HG03520 (cell line): Measurements from ENCODE around the gene ITGA3.

Experiments used
- ATAC-seq: cut with Tn5 transposase; IDR thresholded peaks from one replicate; pipeline ENCODE4 v1.9.1; 2021; ENCODE audit warnings: mild to moderate bottlenecking, moderate library complexity; ENCODE audit not compliant: unreplicated experiment

Gene ITGA3

DNA sequence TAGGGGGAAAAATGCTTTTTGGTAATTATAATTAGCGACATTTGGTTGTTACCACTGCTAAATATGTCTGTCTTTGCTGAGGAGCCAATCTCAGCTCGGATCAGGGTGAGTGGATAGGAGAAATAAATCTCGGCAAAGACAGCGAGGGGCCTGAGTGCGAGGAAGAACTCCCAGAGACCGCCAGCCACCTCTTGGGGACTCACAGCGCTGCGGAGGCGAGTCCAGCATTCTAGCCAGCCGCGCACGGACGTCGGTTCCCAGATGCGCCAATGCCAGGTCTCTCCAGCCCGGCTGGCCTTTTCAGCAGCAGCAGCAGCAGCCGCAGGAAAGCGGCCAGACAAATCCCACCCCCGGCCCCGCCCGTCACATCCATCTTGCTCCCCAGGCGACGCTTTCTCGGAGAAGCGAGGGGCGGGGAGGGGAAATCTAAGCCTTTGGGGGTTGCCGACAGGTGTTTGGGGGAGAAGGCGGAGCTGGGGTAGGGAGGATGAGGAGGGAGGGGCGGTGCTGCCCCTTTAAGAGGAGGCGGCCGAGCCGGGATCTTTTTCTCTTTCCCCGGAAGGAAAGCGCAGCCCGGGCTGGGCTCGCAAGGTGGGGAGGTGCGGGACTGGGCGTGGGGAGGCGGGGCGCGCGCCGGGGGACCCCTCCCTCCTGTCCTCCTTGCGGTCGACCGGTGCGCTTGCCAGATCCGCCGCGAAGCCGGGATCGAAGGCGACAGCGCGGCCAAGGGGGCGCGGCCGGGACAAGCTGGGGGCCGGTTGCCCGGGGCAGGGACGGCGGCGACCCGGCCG is at the start of gene ITGA3:
ITGA3 (plus strand) TSS at position 685 of the 791 bp plus-strand sequence. CDS start 330 bp downstream, outside the sequence.
- ATAC-seq: no peak

DNA sequence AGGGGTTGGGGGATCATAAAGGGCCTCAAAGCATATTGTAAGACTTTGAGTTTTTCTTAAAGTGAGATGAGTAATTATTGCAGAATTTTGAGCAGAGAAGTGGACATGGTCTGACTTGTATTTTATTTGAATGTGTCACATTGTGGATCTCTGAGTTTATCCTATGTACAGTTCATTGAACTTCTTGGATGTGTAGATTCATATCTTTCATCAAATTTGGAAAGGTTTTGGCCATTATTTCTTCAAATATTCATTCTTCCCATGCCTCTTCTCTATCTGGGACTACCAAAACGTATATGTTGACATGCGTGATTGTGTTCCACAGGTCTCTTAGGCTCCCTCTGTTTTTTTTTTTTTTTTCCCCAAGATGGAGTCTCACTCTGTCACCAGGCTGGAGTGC is 46.6 kb upstream of the ITGA3 start:
- ATAC-seq: no peak

DNA sequence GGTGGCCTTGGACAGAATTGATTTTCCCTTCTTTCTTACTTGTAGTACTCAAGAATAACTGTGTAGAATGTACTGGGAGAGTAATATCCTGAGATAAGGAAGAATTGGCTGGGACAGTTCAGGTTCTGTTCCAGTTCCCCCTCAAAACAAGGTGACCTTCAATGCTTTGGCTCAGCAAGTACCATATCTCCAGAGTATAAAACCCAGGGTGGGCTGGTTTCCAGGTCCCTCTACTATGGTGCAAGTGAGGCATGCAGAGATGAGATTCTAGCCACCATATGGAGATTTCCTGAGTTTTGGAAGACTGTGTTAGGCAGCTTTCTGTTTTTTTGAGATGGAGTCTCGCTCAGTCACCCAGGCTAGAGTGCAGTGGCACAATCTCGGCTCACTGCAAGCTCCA is 42.8 kb upstream of the ITGA3 start:
- ATAC-seq: no peak

DNA sequence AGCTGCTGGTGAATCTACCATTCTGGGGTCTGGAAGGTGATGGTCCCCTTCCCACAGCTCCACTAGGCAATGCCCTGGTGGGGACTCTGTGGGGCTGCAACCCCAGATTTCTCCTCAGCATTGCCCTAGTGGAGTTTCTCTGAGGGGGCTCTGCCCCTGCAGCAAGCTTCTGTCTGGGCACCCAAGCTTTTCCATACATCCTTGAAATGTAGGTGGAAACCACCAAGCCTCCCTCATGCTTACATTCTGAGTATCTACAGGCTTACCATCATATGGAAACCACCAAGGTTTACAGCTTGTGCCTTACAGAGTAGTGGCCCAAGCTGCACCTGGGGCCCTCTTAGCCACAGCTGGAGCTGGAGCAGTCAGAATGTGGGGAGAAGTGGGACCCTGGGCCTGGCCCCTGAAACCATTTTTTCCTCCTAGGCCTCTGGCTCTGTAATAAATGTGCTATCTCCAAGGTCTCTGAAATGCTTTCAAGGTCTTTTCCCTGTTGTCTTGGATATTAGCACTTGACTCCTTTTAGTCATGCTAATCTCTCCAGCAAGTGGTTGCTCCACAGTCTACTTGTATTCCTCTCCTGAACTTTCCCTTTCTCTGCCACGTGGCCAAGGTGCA is 41.3 kb upstream of the ITGA3 start:
- no peak for ATAC-seq

DNA sequence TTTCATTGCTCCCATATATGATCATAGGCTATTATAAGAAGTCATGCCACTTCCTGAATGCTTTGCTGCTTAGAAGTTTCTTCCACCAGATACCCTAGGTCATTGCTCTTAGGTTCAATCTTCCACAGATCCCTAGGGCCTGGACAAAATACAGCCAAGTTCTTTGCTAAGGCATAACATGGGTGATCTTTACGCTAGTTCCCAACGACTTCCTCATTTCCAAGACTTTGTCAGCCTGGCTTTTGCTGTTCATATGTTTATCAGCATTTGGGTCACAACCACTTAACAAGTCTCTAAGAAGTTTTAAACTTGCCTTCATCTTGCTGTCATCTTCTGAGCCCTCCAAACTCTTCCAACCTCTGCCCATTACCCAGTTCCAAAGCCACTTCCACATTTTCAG is 40.8 kb upstream of the ITGA3 start:
- ATAC-seq: no peak

DNA sequence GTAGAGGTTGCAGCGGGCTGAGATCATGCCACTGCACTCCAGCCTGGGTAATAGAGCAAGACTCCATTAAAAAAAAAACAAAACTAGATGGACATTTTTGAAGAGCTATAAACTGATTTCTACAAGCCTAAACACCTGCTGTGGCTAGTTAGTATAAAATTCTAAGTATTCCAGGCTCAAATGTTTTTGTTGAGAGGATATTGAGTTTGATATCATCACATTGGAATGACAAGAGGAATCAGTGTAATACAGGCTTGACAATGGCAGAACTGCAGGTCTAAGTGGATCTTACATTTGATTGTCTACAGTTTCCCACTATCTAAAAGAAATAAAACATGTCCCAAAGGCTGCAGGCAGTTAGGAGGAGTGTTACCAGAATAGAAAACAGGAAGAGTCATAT is 37.0 kb upstream of the ITGA3 start:
- no peak for ATAC-seq

DNA sequence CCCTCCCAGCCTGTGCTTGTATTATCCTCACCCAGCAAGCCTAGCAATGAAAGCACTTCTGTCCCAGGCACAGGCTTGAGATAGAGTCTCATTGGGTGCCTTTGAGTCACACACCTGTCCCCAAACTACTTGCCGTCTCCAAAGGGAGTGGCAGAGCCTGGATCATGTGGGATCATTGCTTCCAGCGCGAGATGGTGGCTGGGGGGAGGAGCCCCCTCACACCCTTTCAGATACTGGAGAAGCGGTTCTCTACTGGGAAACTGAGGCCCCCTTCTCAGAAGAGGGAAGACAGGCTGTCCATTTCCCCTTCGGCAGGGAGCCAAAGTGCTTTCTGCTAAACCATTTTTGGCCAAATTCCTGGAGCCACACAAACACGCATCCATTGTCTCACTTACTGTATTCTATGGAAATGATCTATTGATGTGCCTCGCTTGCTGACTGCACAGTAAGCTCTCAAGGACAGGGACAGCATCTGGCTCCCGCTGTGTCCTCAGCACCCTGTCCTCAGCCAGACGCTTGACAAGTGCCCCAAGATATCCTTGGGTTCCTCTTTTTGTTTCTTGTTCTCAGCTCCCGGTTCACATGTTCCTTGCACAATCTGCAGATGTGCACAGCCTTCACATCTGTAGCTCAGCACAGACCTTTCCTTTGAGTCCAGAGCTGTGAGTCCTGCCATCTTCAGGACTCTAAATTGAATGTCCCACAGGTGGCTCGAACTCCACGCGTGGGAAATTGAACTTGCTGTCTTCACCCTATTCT is 34.9 kb upstream of the ITGA3 start:
- no peak for ATAC-seq

DNA sequence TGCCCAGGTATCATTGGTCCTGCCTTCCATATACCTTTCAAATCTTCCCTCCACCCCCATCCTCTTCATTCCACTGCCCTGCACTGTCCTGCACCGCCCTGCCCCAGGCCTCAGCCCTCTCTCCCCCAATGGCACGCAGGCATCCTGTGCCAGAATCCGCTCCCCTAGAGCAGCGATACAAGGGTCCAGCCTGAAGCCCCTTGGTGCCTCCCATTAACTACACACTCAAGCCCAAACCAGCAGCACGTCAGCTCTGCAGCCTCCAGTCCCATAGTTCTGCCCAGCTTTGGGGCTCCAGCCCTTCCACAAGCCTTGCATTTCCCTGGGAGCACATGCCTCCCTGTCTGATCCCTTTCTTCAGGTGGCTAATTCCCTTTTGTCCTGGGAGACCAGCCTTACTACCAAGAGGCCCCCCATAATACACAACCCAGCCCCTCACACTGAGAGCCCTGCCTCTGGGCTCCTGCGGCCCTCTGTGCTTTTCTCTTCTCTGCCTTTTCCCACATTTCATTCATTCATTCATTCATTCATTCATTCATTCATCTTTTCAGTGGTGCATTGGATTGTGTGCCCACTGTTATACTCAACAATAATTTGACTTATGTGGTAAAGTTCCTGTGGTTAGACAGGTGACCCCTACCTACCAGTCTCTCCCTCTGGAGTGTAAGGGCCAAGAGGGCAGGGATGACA is 34.1 kb upstream of the ITGA3 start:
- no peak for ATAC-seq

DNA sequence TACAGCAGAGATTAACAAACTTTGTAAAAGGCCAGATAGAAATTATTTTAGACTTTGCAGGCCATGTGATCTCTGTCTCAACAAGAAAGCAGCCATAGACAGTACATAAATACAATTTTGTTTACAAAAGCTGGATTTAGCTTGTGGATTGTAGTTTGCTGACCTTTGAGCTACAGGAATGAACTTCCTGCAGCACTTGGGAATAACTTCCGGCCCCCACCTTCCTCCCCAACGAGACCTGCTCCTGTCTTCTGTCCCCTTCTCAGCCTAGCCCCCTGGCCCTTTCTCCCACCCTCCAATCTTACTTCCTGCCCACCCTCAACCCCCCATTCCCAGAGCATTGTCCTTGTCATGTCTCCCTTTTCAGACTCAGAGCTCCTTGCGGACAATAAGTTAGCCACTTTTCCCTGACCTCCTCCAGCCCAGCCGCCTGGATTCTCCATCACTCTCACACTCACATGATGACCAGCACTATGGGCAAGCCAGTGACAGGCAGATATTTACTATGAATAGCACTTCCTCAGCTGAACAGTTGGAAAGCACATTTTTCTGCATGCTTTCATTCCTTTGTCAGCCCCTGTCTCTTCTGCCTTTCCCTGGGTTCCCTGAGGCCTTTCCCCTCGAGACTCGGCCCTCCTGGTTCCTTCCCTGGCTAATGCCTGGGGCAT is 33.3 kb upstream of the ITGA3 start:
- no peak for ATAC-seq

DNA sequence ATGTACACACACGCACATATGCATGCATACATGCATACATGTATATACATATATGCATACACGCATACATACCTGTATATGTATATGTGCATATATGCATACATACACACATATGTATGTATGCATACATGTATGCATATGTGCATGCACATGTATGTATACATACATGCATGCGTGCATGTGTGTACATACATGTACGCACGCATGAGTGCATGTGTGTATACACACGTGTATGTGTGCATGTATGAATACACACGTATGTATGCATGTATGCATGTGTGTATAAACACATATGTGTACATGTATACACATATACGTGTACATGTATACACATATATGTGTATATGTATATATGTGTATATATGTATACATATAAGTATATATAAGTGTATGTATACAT is 32.4 kb upstream of the ITGA3 start:
- ATAC-seq: no peak

DNA sequence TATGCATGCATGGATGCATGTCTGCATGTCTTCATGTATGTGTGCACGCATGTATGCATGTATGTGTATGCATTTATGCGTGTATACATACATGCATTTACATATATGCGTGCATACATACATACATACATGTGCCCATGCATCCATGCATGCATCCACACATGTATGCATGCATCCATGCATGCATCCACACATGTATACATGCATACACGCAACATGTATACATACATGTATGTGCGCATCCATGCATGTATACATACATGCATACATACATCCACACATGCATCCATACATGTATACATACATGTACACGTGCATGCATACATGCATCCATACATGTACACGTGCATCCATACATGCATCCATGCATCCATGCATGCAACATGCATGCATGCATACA is 31.1 kb upstream of the ITGA3 start:
- no peak for ATAC-seq

DNA sequence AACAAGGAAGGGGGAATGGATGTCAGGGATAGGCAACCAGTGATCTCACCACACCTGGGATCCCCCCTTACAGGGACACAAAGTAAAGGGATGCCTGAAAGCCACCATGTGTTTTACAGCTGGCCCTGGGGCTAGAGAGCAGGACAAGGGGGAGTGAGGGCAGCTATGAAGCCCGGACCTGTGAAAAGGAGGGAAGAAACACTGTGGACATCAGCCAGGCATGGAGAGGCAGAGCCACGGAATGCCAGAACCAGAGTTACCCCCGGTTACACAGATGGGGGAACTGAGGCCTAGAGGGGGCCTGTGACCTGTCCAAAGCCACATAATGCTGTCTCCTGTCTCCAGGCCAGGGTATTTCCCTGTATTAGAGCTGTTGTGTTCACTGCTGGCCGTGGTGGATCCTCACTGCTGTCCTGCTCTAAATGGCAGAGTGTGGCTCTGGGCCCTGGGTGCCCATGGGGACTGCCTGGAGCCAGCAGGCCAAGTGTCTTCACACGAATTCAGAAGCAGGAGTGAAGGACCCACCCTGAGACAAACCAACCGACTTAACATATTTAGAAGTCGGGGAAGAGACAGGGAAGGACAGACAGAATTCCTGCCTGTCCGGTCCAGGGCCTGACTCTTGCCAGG is 29.7 kb upstream of the ITGA3 start:
- ATAC-seq: no peak

DNA sequence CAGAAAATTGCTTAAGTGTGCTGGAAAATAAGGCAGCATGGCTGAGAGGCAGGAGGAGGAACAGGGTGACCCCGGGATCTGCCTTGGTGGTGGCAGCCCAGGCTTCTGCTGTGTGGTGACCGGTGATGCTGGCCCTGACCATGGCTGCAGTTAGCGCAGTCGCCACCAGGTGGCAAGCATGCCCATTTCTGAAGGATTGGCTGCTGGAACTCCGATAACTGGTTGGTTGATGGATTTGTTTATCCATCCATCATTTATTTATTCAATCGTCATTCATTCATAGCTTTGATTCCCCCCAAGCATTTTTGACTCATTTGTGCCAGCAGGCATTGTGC is 29.1 kb upstream of the ITGA3 start:
- no peak for ATAC-seq

DNA sequence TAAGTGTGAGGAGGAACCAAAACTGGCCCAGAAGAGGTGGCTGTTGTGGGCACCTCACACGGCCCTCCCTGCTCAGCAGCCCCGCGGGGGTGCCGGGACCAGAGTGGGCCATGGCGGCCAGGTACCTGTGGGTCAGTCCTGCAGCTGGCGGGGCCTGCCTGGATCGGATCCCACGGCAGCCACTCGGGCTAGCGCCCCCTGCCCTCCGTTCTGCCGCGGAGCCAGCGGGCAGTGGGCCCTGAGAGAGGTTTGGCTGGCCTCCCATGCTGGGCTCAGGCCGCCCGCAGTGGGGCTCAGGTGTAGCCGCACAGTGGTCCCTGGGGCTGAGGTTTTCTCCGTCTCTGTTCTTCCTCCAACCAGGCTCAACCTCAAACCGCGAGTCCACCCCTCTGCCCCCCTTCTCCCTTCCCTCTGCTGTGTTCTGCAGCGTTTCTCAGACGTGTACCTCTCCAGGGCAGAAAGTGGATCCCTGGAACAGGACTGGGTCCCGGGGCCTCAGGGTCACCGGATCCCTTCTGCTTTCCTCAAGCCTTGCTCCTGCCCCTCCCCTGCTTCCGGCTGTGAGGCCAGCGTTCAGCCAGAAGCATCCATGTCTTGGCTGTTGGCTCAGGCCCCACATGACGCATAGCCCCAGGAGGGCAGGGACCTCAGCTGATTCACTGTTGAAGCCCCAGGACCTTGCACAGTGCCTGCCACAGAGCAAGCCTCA is 28.6 kb upstream of the ITGA3 start:
- no peak for ATAC-seq

DNA sequence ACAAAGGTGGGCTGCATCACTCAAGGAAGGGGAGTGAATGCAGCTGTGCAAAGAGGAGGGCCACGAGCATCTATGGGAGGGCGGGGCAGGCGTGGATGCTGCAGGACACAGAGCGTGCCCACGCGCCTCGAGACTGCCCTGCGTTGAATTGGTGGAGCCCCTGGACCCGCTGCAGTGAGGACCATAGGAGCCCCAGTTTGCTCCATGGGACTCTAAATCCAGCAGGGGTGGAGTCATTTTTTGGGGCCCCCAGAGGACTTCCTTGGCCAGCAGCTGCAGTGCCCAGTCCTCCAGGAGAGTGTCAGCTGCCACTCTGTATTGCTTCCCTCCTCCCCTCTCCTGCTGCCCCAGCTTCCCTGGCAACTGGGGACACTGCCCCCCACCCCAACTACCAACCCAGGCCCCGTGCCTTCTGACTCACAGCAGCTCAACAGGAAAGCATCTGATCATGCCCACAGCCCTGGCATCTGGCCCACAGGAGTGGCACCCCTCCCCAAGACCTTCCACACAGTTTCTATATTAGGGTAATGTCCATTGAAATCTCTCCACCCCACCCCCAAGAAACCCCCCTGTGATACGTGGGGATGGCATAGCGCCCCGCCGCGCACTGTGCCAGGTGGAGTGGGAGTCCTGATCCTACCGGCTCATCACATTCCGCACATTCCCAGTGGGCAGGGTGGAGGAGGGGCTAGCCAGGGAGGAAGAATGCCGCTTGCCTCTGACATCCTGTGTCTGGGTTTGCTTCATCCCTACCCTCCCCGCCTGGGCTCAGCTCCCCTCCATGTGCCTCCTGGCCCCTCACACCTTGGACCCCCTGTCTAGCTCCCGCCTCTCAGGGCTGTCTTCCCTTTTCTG is 27.8 kb upstream of the ITGA3 start:
- no peak for ATAC-seq

DNA sequence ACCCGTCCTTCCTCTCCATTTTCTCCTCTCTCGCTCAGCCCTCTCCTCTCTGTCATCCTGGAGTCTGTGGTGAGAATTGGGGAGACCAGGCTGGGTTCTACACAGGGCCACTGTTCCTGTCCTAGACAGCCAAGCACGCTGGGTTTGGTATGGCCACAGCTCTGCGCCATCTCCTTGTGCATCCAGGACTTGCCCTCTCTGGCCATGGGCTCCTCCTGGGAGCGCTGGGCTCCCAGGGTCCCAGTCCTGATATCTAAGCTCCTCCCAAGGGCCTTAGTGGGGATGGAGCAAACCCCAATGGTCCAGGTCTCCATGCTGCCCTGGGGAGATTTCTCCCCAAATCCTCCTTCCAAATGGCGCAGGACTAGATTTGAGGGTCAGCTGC is 27.2 kb upstream of the ITGA3 start:
- ATAC-seq: no peak

DNA sequence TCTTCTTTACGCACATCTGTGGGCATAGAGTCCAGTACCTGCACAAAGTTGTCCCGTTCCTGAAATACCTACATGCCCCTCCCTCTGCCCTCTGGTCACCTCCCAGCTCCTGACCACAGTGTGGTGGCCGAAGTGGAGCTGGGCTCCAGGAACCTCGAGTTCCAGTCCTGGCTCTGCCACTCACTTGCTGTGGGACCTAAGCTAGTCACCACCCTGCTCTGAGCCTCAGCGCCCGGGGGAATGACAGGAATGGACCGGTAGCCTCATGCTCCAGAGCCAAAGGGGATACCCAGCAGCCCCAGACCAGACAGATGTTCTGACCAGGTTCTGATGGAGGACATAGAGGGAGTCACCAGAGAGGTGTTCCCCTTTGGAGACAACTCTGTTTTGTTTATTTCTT is 26.7 kb upstream of the ITGA3 start:
- no peak for ATAC-seq

DNA sequence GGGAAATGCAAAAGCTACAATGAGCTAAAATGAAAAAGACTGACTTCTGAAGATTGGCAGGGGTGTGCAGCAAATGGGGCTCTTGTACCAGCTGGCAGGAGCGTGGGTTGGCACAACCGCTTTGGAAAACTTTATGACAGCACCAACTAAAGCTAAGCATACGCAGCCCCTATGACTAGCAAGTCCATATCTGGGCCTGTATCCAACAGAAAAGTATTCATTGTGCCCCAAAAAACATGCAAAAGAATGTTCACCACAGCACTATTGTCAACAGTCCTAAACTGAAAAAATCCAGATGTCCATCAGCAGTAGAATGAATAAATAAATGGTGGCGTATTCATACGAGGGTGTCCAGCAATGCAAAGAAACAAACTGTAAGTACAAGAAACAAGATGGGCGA is 22.6 kb upstream of the ITGA3 start:
- ATAC-seq: no peak
